Spleen (tissue), 7 donors: Measurements from ENCODE around the gene TXNL4B.
A peak's percentile ranks its signal among the peaks of the same experiment; 100 is the strongest.

Experiments
- POLR2A ChIP-seq, 3 donors: fragments of 450-650 bp; IDR thresholded peaks; one replicate each; pipeline ENCODE4 v1.5.1; 2017; ENCODE audit warnings: antibody characterized with exemption in 3 of 3, mild to moderate bottlenecking in 1 of 3
- TF ChIP-seq, protein P1 (sequence below), 11 experiments: fragments of 200-600 bp in 7 of 11; fragments of 450-650 bp in 4 of 11; sonication (generic) in 4 of 11; IDR thresholded peaks in 8 of 11; conservative IDR thresholded peaks in 3 of 11; 1 replicate in 7 of 11; 2 replicates in 4 of 11; pipeline versions ENCODE4 v1.4.0 to v1.8.0; 2016 to 2021; ENCODE audit warnings: antibody characterized with exemption in 11 of 11, inconsistent platforms in 4 of 11, mild to moderate bottlenecking in 1 of 11
- donor health status: DM: no; HTN: no; CAD: no; lungs with moderate emphysema.
- donor health status: DM: no; HTN: no; CAD: no.
- donor health status: DM: no; HTN: no; CAD: no.

DNA sequence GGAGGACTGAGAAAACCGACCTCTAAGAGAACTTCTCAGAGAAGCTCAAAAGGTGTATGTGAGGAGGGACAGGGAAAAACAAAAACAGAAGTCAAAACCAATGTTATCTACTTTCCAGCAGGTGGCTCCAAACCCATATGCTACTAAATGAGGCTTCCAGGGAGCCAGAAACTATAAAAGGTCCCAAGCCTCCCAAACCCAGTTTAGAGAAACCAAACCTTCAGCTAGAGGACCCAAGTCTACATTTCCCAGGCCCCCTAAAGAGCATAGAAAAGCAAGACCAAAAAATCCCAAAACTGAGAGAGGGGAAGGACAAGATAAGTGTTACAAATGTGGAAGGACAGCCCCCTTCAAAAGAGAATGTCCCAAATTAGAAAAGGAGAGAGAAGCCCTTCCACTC, 26.7 kb downstream of the TXNL4B start:
- TF ChIP-seq, protein P1, sequence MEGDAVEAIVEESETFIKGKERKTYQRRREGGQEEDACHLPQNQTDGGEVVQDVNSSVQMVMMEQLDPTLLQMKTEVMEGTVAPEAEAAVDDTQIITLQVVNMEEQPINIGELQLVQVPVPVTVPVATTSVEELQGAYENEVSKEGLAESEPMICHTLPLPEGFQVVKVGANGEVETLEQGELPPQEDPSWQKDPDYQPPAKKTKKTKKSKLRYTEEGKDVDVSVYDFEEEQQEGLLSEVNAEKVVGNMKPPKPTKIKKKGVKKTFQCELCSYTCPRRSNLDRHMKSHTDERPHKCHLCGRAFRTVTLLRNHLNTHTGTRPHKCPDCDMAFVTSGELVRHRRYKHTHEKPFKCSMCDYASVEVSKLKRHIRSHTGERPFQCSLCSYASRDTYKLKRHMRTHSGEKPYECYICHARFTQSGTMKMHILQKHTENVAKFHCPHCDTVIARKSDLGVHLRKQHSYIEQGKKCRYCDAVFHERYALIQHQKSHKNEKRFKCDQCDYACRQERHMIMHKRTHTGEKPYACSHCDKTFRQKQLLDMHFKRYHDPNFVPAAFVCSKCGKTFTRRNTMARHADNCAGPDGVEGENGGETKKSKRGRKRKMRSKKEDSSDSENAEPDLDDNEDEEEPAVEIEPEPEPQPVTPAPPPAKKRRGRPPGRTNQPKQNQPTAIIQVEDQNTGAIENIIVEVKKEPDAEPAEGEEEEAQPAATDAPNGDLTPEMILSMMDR (IDR thresholded peaks at IDR 0.05 in 8 of 11, conservative IDR thresholded peaks at IDR 0.05 in 3 of 11) = peak in 8 of 11 experiments; percentile 18 to 62 (median 42)
- TF ChIP-seq POLR2A (IDR thresholded peaks at IDR 0.05) = no peak
